ENCODE data around the gene RGP1.

RGP1 gene

GRCh38 chr9:35789541-35789940 lies 40.5 kb downstream of the RGP1 start:
- DNase-seq (ENCODE audit: low read depth, low spot score) = no peak
- in situ Hi-C loops (cut with HindIII; ENCODE audit: low sequenced_read_pairs) = no loop called here
- no peak overlapping the region for H3K4me3 ChIP-seq (ENCODE audit: low read depth, low read length)
- TF ChIP-seq CTCF (IDR thresholded peaks at IDR 0.05; ENCODE audit: low read depth, low read length) = no peak

- DNase-seq (ENCODE audit: low read depth, low spot score) = no peak
- TF ChIP-seq CTCF (IDR thresholded peaks at IDR 0.05; ENCODE audit: low read depth, low read length) = no peak
- H3K4me3 ChIP-seq (ENCODE audit: low read depth, low read length) = no peak overlapping the region
- in situ Hi-C loops (cut with HindIII; ENCODE audit: low sequenced_read_pairs) = no loop called here
Observed at GRCh38 chr9:35790025-35790384, 40.9 kb downstream of the RGP1 start.

GRCh38 chr9:35790385-35791296 lies 41.6 kb downstream of the RGP1 start:
- peak overlapping the region; percentile 26 for H3K4me3 ChIP-seq (ENCODE audit: low read depth, low read length)
- in situ Hi-C loops (cut with HindIII; ENCODE audit: low sequenced_read_pairs) = no loop called here
- TF ChIP-seq CTCF (IDR thresholded peaks at IDR 0.05; ENCODE audit: low read depth, low read length) = peak; percentile 79
- DNase-seq (ENCODE audit: low read depth, low spot score) = peak; percentile 83

- H3K4me3 ChIP-seq (ENCODE audit: low read depth, low read length) = peak within 1 kb of the TSS; percentile 53
- in situ Hi-C loops (cut with HindIII; ENCODE audit: low sequenced_read_pairs) = no loop called here
- DNase-seq (ENCODE audit: low read depth, low spot score) = no peak
- TF ChIP-seq CTCF (IDR thresholded peaks at IDR 0.05; ENCODE audit: low read depth, low read length) = no peak
Observed at GRCh38 chr9:35791297-35791921, 42.3 kb downstream of the RGP1 start, which contains the start of gene NPR2. NPR2 (plus strand) TSS chr9:35791591; CDS start chr9:35792409, 818 bp downstream.

GRCh38 chr9:35792024-35792813 lies 43.1 kb downstream of the RGP1 start:
- TF ChIP-seq CTCF (IDR thresholded peaks at IDR 0.05; ENCODE audit: low read depth, low read length) = no peak
- DNase-seq (ENCODE audit: low read depth, low spot score) = no peak
- H3K4me3 ChIP-seq (ENCODE audit: low read depth, low read length) = peak overlapping the region; percentile 53
- in situ Hi-C loops (cut with HindIII; ENCODE audit: low sequenced_read_pairs) = no loop called here

- TF ChIP-seq CTCF (IDR thresholded peaks at IDR 0.05; ENCODE audit: low read depth, low read length) = no peak
- no peak overlapping the region for H3K4me3 ChIP-seq (ENCODE audit: low read depth, low read length)
- no peak for DNase-seq (ENCODE audit: low read depth, low spot score)
- in situ Hi-C loops (cut with HindIII; ENCODE audit: low sequenced_read_pairs) = no loop called here
Observed at GRCh38 chr9:35792826-35793225, 43.7 kb downstream of the RGP1 start.
